ENCODE data around the gene WDFY1. TPM values are rescaled to one million over a fixed set of nuclear protein-coding genes. Genes with fewer than 3 reads are reported as not detected.
"Not testable (repeated sequence)": the region's sequence is repeated elsewhere in the genome, so short reads cannot be mapped to it uniquely, and the experiment has no call there.

WDFY1 gene
- total RNA-seq, 1 donor from 2014 or later = 26.2 TPM

- Histone ChIP-seq H3K36me3 (no peaks in the 10 kb centered on the region), H3K27ac (peak overlapping the region; percentile 96 to 98), H3K9me3 (no peaks in the 10 kb centered on the region), H3K27me3 (no peaks in the 10 kb centered on the region), H3K4me1 (peaks cover 8 to 16% of the 10 kb centered on the region in 2 donors), H3K4me3 (peak overlapping the region; percentile 80 to 92)
- no peak for DNase-seq (ENCODE audit: low spot score in 2 of 2)
- no peak for TF ChIP-seq CTCF (IDR thresholded peaks at IDR 0.05)
- intact Hi-C loops (cut with DNase I) = loop anchor here (10.0 kb wide), 1 partner anchor 1288 kb away; the partner anchor contains the start of gene FARSB
Observed at GRCh38 chr2:223943135-223943534, 2.0 kb downstream of the WDFY1 start.

GRCh38 chr2:223941579-223942277 is 3.4 kb downstream of the WDFY1 start:
- DNase-seq (ENCODE audit: low spot score in 2 of 2) = no peak
- no peaks in the 10 kb centered on the region for H3K36me3 ChIP-seq
- peaks cover 8 to 29% of the 10 kb centered on the region in 2 donors for H3K4me1 ChIP-seq
- intact Hi-C loops (cut with DNase I) = loop anchor here (10.0 kb wide), 1 partner anchor 1287 kb away; the partner anchor contains the start of gene FARSB
- H3K27me3 ChIP-seq = no peaks in the 10 kb centered on the region
- TF ChIP-seq CTCF (IDR thresholded peaks at IDR 0.05) = no peak
- no peaks in the 10 kb centered on the region for H3K9me3 ChIP-seq
- H3K27ac ChIP-seq = peak overlapping the region; percentile 47 to 49
- H3K4me3 ChIP-seq = peak overlapping the region in 1 of 2 donors; percentile 40

- H3K4me3 ChIP-seq; H3K36me3 ChIP-seq; H3K27me3 ChIP-seq; DNase-seq (ENCODE audit: low spot score in 2 of 2); H3K27ac ChIP-seq; intact Hi-C loops (cut with DNase I); H3K9me3 ChIP-seq: not testable (repeated sequence)
- H3K4me1 ChIP-seq = peaks cover 8 to 41% of the 10 kb centered on the region in 2 donors
Observed at GRCh38 chr2:223939438-223939837, 5.7 kb downstream of the WDFY1 start.

GRCh38 chr2:223937535-223937934 is 7.6 kb downstream of the WDFY1 start:
- DNase-seq (ENCODE audit: low spot score in 2 of 2) = no peak
- intact Hi-C loops (cut with DNase I) = no loop called here
- Histone ChIP-seq H3K27me3 (no peaks in the 10 kb centered on the region), H3K9me3 (no peaks in the 10 kb centered on the region), H3K4me1 (peaks cover 4 to 56% of the 10 kb centered on the region in 2 donors), H3K4me3 (peak overlapping the region in 1 of 2 donors; percentile 31), H3K27ac (peak overlapping the region in 1 of 2 donors; percentile 14), H3K36me3 (no peaks in the 10 kb centered on the region)
- TF ChIP-seq CTCF (IDR thresholded peaks at IDR 0.05) = no peak

- Histone ChIP-seq H3K4me1 (peaks cover 4 to 55% of the 10 kb centered on the region in 2 donors), H3K27ac (peak overlapping the region in 1 of 2 donors; percentile 0), H3K4me3 (peak overlapping the region in 1 of 2 donors; percentile 31), H3K9me3 (no peaks in the 10 kb centered on the region), H3K27me3 (no peaks in the 10 kb centered on the region), H3K36me3 (no peaks in the 10 kb centered on the region)
- intact Hi-C loops (cut with DNase I) = no loop called here
- no peak for TF ChIP-seq CTCF (IDR thresholded peaks at IDR 0.05)
- no peak for DNase-seq (ENCODE audit: low spot score in 2 of 2)
Observed at GRCh38 chr2:223936862-223937326, 8.2 kb downstream of the WDFY1 start.

- H3K4me1 ChIP-seq = peaks cover 0 to 55% of the 10 kb centered on the region in 2 donors
- no peaks in the 10 kb centered on the region for H3K9me3 ChIP-seq
- no peak for DNase-seq (ENCODE audit: low spot score in 2 of 2)
- intact Hi-C loops (cut with DNase I) = no loop called here
- TF ChIP-seq CTCF (IDR thresholded peaks at IDR 0.05) = no peak
- no peak overlapping the region for H3K27ac ChIP-seq
- no peak overlapping the region for H3K4me3 ChIP-seq
- H3K36me3 ChIP-seq = no peaks in the 10 kb centered on the region
- H3K27me3 ChIP-seq = no peaks in the 10 kb centered on the region
Observed at GRCh38 chr2:223935459-223936125, 9.5 kb downstream of the WDFY1 start.

Measured in ascending aorta (tissue), 2 donors.